ENCODE measurements around the gene CCT7. TPM values are rescaled to one million over a fixed set of nuclear protein-coding genes. Genes with fewer than 3 reads are reported as not detected.
A peak's percentile ranks its signal among the peaks of the same experiment; 100 is the strongest.

Gene CCT7
- total RNA-seq, 1 donor from 2014 or later, result 648 TPM

- peak overlapping the region; percentile 40 for H3K27ac Mint-ChIP-seq
- intact Hi-C loops (cut with micrococcal nuclease), result loop anchor here (5.0 to 10.0 kb wide), 4 partner anchors 375 to 1667 kb away; partner anchors contain the start of genes EMX1, POLE4 and SEMA4F
- H3K4me3 Mint-ChIP-seq, result no peak overlapping the region
- DNase-seq (ENCODE audit: low spot score), result no peak
- peaks cover 51% of the 10 kb centered on the region for H3K27me3 Mint-ChIP-seq (ENCODE audit: insufficient read depth)
- no peaks in the 10 kb centered on the region for H3K36me3 Mint-ChIP-seq (ENCODE audit: low read depth)
- no peaks in the 10 kb centered on the region for H3K9me3 Mint-ChIP-seq
- peaks cover 23% of the 10 kb centered on the region for H3K4me1 Mint-ChIP-seq (ENCODE audit: low read depth)
Measured at GRCh38 chr2:73290049-73290839, 56.1 kb downstream of the CCT7 start.

GRCh38 chr2:73291093-73291460, 57.0 kb downstream of the CCT7 start:
- peaks cover 59% of the 10 kb centered on the region for H3K27me3 Mint-ChIP-seq (ENCODE audit: insufficient read depth)
- intact Hi-C loops (cut with micrococcal nuclease), result loop anchor here (1.0 to 10.0 kb wide), 6 partner anchors 22 to 1666 kb away; partner anchors contain the start of genes EMX1, POLE4, SEMA4F and SMYD5
- H3K36me3 Mint-ChIP-seq (ENCODE audit: low read depth), result no peaks in the 10 kb centered on the region
- H3K4me1 Mint-ChIP-seq (ENCODE audit: low read depth), result peaks cover 14% of the 10 kb centered on the region
- no peaks in the 10 kb centered on the region for H3K9me3 Mint-ChIP-seq
- H3K27ac Mint-ChIP-seq, result peak overlapping the region; percentile 57
- H3K4me3 Mint-ChIP-seq, result peak overlapping the region; percentile 76
- DNase-seq (ENCODE audit: low spot score), result peak; percentile 58

GRCh38 chr2:73291461-73292315, 57.6 kb downstream of the CCT7 start:
- peak overlapping the region; percentile 76 for H3K4me3 Mint-ChIP-seq
- H3K27me3 Mint-ChIP-seq (ENCODE audit: insufficient read depth), result peaks cover 66% of the 10 kb centered on the region
- no peak overlapping the region for H3K27ac Mint-ChIP-seq
- peaks cover 14% of the 10 kb centered on the region for H3K4me1 Mint-ChIP-seq (ENCODE audit: low read depth)
- intact Hi-C loops (cut with micrococcal nuclease), result loop anchor here (1.0 to 10.0 kb wide), 8 partner anchors 22 to 1666 kb away; partner anchors contain the start of genes EMX1, POLE4, RAB11FIP5 and SEMA4F
- no peaks in the 10 kb centered on the region for H3K9me3 Mint-ChIP-seq
- peaks cover under 1% of the 10 kb centered on the region for H3K36me3 Mint-ChIP-seq (ENCODE audit: low read depth)
- DNase-seq (ENCODE audit: low spot score), result no peak

GRCh38 chr2:73292316-73292905, 58.3 kb downstream of the CCT7 start:
- no peak for DNase-seq (ENCODE audit: low spot score)
- Mint-ChIP-seq H3K27ac (no peak overlapping the region), H3K4me1 (ENCODE audit: low read depth) (peaks cover 14% of the 10 kb centered on the region), H3K27me3 (ENCODE audit: insufficient read depth) (peaks cover 73% of the 10 kb centered on the region), H3K9me3 (no peaks in the 10 kb centered on the region), H3K4me3 (peak overlapping the region; percentile 73), H3K36me3 (ENCODE audit: low read depth) (peaks cover 2% of the 10 kb centered on the region)
- intact Hi-C loops (cut with micrococcal nuclease), result loop anchor here (2.0 to 10.0 kb wide), 6 partner anchors 180 to 1665 kb away; partner anchors contain the start of genes EMX1, POLE4, RAB11FIP5 and SEMA4F

GRCh38 chr2:73292906-73293533, 58.9 kb downstream of the CCT7 start:
- DNase-seq (ENCODE audit: low spot score), result no peak
- peaks cover 75% of the 10 kb centered on the region for H3K27me3 Mint-ChIP-seq (ENCODE audit: insufficient read depth)
- H3K4me3 Mint-ChIP-seq, result peak overlapping the region; percentile 73
- peak overlapping the region; percentile 25 for H3K27ac Mint-ChIP-seq
- H3K4me1 Mint-ChIP-seq (ENCODE audit: low read depth), result peaks cover 14% of the 10 kb centered on the region
- H3K36me3 Mint-ChIP-seq (ENCODE audit: low read depth), result peaks cover 2% of the 10 kb centered on the region
- H3K9me3 Mint-ChIP-seq, result no peaks in the 10 kb centered on the region
- intact Hi-C loops (cut with micrococcal nuclease), result loop anchor here (1.0 to 10.0 kb wide), 11 partner anchors 9 to 1664 kb away; partner anchors contain the start of genes ALMS1, CCT7, EMX1 and FBXO41

GRCh38 chr2:73293534-73294171, 59.5 kb downstream of the CCT7 start, which contains the start of gene EGR4:
EGR4 (minus strand) TSS chr2:73293548; CDS start chr2:73293317, 231 bp downstream.
- Mint-ChIP-seq H3K4me3 (peak within 1 kb of the TSS; percentile 75), H3K9me3 (no peaks in the 10 kb centered on the region), H3K27ac (peak within 1 kb of the TSS; percentile 63), H3K36me3 (ENCODE audit: low read depth) (peaks cover 2% of the 10 kb centered on the region), H3K4me1 (ENCODE audit: low read depth) (peaks cover 14% of the 10 kb centered on the region), H3K27me3 (ENCODE audit: insufficient read depth) (peaks cover 72% of the 10 kb centered on the region)
- DNase-seq (ENCODE audit: low spot score), result peak; percentile 91
- intact Hi-C loops (cut with micrococcal nuclease), result loop anchor here (1.0 to 10.0 kb wide), 11 partner anchors 9 to 1664 kb away; partner anchors contain the start of genes ALMS1, CCT7, EMX1 and FBXO41

- Mint-ChIP-seq H3K4me1 (ENCODE audit: low read depth) (peaks cover 14% of the 10 kb centered on the region), H3K27ac (no peak overlapping the region), H3K4me3 (no peak overlapping the region), H3K27me3 (ENCODE audit: insufficient read depth) (peaks cover 67% of the 10 kb centered on the region), H3K9me3 (no peaks in the 10 kb centered on the region), H3K36me3 (ENCODE audit: low read depth) (peaks cover 2% of the 10 kb centered on the region)
- no peak for DNase-seq (ENCODE audit: low spot score)
- intact Hi-C loops (cut with micrococcal nuclease), result loop anchor here (5.0 to 10.0 kb wide), 4 partner anchors 379 to 1663 kb away; partner anchors contain the start of genes EMX1, POLE4 and SEMA4F
Measured at GRCh38 chr2:73294239-73294638, 60.1 kb downstream of the CCT7 start.

- Mint-ChIP-seq H3K4me3 (no peak overlapping the region), H3K27ac (no peak overlapping the region), H3K9me3 (no peaks in the 10 kb centered on the region), H3K4me1 (ENCODE audit: low read depth) (peaks cover 6% of the 10 kb centered on the region), H3K27me3 (ENCODE audit: insufficient read depth) (peaks cover 55% of the 10 kb centered on the region), H3K36me3 (ENCODE audit: low read depth) (peaks cover 2% of the 10 kb centered on the region)
- intact Hi-C loops (cut with micrococcal nuclease), result loop anchor here (10.0 kb wide), 2 partner anchors 381 to 1359 kb away; partner anchors contain the start of genes EMX1 and SEMA4F
- no peak for DNase-seq (ENCODE audit: low spot score)
Measured at GRCh38 chr2:73295751-73296400, 61.8 kb downstream of the CCT7 start.

DNA sequence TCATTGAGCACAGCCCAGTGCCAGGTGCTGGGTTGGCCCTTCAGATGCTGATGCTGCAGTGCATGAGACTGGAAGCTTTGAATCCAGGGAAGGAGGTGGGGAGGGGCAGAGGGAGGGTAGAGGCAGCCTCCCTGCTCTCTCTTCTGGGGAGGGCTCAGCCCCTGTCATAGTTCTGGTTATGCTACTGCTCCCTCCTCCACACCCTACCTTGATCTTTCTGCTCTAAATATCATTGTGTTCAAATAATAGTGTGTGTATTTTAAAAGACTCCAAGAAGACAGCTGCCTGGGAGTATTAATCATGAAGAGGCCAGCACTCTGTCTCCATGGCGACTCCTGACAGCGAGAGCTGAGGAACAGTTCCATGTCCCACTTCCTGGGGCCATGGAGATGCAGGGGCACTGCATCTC, 63.0 kb downstream of the CCT7 start:
- intact Hi-C loops (cut with micrococcal nuclease), result loop anchor here (10.0 kb wide), 2 partner anchors 382 to 1358 kb away; partner anchors contain the start of genes EMX1 and SEMA4F
- Mint-ChIP-seq H3K27ac (no peak overlapping the region), H3K9me3 (no peaks in the 10 kb centered on the region), H3K4me1 (ENCODE audit: low read depth) (no peaks in the 10 kb centered on the region), H3K4me3 (no peak overlapping the region), H3K36me3 (ENCODE audit: low read depth) (peaks cover 2% of the 10 kb centered on the region), H3K27me3 (ENCODE audit: insufficient read depth) (peaks cover 59% of the 10 kb centered on the region)
- no peak for DNase-seq (ENCODE audit: low spot score)

DNA sequence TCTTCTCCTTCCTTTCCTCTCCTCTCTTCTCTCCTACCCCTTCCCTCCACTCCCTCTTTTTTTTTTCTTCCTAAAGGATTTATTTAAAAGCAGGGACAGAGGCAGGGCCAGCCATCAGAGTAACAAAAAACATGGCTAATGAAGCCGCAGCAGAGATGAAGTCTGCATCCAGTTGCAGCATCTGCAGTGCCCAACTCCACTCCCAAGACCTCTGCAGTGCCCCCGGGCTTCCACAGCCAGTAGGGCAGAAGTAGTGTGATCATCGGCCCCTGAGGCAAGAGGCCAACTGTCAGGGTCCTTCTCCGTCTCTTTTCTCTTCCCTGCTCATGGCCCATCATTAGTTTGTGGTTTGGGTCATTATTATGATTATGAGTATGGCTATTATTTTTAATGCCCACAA, 63.5 kb downstream of the CCT7 start:
- DNase-seq (ENCODE audit: low spot score), result no peak
- no peaks in the 10 kb centered on the region for H3K4me1 Mint-ChIP-seq (ENCODE audit: low read depth)
- H3K27ac Mint-ChIP-seq, result no peak overlapping the region
- intact Hi-C loops (cut with micrococcal nuclease), result loop anchor here (10.0 kb wide), 2 partner anchors 383 to 1357 kb away; partner anchors contain the start of genes EMX1 and SEMA4F
- H3K36me3 Mint-ChIP-seq (ENCODE audit: low read depth), result peaks cover 2% of the 10 kb centered on the region
- H3K27me3 Mint-ChIP-seq (ENCODE audit: insufficient read depth), result peaks cover 57% of the 10 kb centered on the region
- no peaks in the 10 kb centered on the region for H3K9me3 Mint-ChIP-seq
- H3K4me3 Mint-ChIP-seq, result no peak overlapping the region

DNA sequence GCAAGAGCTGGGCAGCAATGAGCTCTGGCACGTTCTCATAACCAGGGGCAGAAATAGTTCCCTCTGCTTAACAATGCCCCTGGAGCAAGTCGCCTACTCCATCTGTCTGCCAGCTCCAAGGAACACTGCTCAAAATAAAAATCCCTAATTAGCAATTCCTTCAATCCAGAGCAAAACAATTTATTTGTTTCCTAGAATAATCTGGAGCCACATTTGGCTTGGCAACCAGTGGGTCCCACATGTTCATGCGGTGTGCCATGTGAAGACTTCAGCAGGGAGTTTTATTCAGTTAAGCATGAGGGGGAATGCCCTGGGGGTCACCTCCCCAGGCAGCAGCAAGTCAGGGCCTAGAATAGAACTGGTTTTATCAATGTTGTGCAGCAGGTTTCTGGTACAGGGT, 66.8 kb downstream of the CCT7 start:
- Mint-ChIP-seq H3K27me3 (ENCODE audit: insufficient read depth) (peaks cover 46% of the 10 kb centered on the region), H3K36me3 (ENCODE audit: low read depth) (peaks cover 2% of the 10 kb centered on the region), H3K4me1 (ENCODE audit: low read depth) (no peaks in the 10 kb centered on the region), H3K9me3 (no peaks in the 10 kb centered on the region), H3K27ac (no peak overlapping the region), H3K4me3 (no peak overlapping the region)
- intact Hi-C loops (cut with micrococcal nuclease), result no loop called here
- no peak for DNase-seq (ENCODE audit: low spot score)
